ENCODE measurements around the gene LHPP.

Gene LHPP

DNA sequence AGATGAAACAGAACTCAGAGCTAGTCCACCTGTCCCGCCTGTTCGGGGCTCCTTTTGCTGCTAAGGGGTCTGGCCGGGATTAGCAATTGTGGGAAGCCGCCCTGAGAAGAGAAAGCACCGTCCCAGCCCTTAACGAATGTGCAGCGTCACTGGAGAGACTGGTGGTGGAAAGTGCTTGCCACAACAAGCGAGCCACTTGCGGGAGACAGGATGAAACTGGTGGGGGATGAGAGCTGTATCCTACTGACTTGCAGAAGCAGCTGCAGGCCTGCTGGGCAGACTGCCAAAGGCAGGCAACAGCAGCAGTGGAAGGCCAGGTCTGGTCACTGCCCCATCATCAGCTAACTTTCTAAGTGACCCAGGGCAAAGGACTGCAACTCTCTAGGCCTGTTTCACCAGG, 187.1 kb downstream of the LHPP start (continued):
- TF ChIP-seq, protein P1, sequence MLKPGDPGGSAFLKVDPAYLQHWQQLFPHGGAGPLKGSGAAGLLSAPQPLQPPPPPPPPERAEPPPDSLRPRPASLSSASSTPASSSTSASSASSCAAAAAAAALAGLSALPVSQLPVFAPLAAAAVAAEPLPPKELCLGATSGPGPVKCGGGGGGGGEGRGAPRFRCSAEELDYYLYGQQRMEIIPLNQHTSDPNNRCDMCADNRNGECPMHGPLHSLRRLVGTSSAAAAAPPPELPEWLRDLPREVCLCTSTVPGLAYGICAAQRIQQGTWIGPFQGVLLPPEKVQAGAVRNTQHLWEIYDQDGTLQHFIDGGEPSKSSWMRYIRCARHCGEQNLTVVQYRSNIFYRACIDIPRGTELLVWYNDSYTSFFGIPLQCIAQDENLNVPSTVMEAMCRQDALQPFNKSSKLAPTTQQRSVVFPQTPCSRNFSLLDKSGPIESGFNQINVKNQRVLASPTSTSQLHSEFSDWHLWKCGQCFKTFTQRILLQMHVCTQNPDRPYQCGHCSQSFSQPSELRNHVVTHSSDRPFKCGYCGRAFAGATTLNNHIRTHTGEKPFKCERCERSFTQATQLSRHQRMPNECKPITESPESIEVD (tag by site-specific recombination; IDR thresholded peaks at IDR 0.05): no peak
- TF ChIP-seq ZNF146 (tag by site-specific recombination; IDR thresholded peaks at IDR 0.05): no peak
- no peak for TF ChIP-seq YY1 (tag by site-specific recombination; IDR thresholded peaks at IDR 0.05)
- TF ChIP-seq, protein P2, sequence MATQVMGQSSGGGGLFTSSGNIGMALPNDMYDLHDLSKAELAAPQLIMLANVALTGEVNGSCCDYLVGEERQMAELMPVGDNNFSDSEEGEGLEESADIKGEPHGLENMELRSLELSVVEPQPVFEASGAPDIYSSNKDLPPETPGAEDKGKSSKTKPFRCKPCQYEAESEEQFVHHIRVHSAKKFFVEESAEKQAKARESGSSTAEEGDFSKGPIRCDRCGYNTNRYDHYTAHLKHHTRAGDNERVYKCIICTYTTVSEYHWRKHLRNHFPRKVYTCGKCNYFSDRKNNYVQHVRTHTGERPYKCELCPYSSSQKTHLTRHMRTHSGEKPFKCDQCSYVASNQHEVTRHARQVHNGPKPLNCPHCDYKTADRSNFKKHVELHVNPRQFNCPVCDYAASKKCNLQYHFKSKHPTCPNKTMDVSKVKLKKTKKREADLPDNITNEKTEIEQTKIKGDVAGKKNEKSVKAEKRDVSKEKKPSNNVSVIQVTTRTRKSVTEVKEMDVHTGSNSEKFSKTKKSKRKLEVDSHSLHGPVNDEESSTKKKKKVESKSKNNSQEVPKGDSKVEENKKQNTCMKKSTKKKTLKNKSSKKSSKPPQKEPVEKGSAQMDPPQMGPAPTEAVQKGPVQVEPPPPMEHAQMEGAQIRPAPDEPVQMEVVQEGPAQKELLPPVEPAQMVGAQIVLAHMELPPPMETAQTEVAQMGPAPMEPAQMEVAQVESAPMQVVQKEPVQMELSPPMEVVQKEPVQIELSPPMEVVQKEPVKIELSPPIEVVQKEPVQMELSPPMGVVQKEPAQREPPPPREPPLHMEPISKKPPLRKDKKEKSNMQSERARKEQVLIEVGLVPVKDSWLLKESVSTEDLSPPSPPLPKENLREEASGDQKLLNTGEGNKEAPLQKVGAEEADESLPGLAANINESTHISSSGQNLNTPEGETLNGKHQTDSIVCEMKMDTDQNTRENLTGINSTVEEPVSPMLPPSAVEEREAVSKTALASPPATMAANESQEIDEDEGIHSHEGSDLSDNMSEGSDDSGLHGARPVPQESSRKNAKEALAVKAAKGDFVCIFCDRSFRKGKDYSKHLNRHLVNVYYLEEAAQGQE (tag by site-specific recombination; IDR thresholded peaks at IDR 0.05): no peak
- TF ChIP-seq, protein P3, sequence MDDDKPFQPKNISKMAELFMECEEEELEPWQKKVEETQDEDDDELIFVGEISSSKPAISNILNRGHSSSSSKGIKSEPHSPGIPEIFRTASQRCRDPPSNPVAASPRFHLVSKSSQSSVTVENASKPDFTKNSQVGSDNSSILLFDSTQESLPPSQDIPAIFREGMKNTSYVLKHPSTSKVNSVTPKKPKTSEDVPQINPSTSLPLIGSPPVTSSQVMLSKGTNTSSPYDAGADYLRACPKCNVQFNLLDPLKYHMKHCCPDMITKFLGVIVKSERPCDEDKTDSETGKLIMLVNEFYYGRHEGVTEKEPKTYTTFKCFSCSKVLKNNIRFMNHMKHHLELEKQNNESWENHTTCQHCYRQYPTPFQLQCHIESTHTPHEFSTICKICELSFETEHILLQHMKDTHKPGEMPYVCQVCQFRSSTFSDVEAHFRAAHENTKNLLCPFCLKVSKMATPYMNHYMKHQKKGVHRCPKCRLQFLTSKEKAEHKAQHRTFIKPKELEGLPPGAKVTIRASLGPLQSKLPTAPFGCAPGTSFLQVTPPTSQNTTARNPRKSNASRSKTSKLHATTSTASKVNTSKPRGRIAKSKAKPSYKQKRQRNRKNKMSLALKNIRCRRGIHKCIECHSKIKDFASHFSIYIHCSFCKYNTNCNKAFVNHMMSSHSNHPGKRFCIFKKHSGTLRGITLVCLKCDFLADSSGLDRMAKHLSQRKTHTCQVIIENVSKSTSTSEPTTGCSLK (tag by site-specific recombination; IDR thresholded peaks at IDR 0.05): no peak
- TF ChIP-seq, protein P4, sequence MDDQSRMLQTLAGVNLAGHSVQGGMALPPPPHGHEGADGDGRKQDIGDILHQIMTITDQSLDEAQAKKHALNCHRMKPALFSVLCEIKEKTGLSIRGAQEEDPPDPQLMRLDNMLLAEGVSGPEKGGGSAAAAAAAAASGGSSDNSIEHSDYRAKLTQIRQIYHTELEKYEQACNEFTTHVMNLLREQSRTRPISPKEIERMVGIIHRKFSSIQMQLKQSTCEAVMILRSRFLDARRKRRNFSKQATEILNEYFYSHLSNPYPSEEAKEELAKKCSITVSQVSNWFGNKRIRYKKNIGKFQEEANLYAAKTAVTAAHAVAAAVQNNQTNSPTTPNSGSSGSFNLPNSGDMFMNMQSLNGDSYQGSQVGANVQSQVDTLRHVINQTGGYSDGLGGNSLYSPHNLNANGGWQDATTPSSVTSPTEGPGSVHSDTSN (CRISPR knock-in tag; IDR thresholded peaks at IDR 0.05): no peak
- no peak for TF ChIP-seq ZNF558 (tag by site-specific recombination; IDR thresholded peaks at IDR 0.05)
- TF ChIP-seq, protein P5, sequence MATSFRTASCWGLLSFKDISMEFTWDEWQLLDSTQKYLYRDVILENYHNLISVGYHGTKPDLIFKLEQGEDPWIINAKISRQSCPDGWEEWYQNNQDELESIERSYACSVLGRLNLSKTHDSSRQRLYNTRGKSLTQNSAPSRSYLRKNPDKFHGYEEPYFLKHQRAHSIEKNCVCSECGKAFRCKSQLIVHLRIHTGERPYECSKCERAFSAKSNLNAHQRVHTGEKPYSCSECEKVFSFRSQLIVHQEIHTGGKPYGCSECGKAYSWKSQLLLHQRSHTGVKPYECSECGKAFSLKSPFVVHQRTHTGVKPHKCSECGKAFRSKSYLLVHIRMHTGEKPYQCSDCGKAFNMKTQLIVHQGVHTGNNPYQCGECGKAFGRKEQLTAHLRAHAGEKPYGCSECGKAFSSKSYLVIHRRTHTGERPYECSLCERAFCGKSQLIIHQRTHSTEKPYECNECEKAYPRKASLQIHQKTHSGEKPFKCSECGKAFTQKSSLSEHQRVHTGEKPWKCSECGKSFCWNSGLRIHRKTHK (tag by site-specific recombination; IDR thresholded peaks at IDR 0.05): no peak
- TF ChIP-seq, protein P6, sequence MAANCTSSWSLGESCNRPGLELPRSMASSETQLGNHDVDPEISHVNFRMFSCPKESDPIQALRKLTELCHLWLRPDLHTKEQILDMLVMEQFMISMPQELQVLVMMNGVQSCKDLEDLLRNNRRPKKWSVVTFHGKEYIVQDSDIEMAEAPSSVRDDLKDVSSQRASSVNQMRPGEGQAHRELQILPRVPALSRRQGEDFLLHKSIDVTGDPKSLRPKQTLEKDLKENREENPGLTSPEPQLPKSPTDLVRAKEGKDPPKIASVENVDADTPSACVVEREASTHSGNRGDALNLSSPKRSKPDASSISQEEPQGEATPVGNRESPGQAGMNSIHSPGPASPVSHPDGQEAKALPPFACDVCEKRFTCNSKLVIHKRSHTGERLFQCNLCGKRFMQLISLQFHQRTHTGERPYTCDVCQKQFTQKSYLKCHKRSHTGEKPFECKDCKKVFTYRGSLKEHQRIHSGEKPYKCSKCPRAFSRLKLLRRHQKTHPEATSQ (tag by site-specific recombination; IDR thresholded peaks at IDR 0.05): no peak

DNA sequence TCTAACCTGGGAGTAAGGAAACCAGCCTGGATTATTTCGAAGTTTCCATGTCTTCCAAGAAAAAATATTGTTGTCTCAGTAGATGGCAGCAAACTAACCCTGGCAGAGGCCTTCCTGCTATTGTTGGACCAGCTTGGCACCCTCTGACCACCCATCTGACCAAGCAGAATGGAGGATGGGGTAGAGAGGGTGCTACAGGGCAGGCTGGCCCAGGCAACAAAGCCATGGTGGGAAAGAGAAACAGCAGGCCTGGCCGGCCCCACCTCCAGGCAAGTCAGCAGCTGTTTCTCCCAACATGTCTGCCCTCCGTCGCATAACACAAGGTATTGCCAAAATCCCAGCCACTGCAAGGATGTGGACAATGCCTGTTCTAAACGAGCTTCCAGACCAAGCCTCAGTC, 187.6 kb downstream of the LHPP start:
- Histone ChIP-seq H3K36me3 (ENCODE audit: control insufficient read depth in 2 of 2, insufficient read depth in 1 of 2, low read length in 2 of 2) (no peaks in the 10 kb centered on the region), H3K4me1 (ENCODE audit: control insufficient read depth, insufficient read depth, low read length) (no peaks in the 10 kb centered on the region), H3K27ac (ENCODE audit: extremely low read depth, low read depth, low read length) (no peak overlapping the region), H3K9me3 (ENCODE audit: control insufficient read depth, insufficient read depth, low read depth, low read length) (no peaks in the 10 kb centered on the region), H3K4me3 (ENCODE audit: low read depth, low read length) (no peak overlapping the region)
- ChIA-PET CTCF (interaction anchor here (0.7 to 0.8 kb wide), 2 partner anchors 92 to 153 kb away, joined by 3 to 4 read pairs; no protein-coding TSS in a partner anchor), POLR2A (no interaction called here)
- TF ChIP-seq ZNF341 (tag by site-specific recombination; IDR thresholded peaks at IDR 0.05; ENCODE audit: low read depth) (no peak), ZNF701 (tag by site-specific recombination; IDR thresholded peaks at IDR 0.05) (no peak), ZFP41 (tag by site-specific recombination; IDR thresholded peaks at IDR 0.05; ENCODE audit: borderline replicate concordance) (no peak), GLI4 (tag by site-specific recombination; IDR thresholded peaks at IDR 0.05) (no peak), BCL11B (tag by site-specific recombination; IDR thresholded peaks at IDR 0.05; ENCODE audit: low read depth) (no peak)
- TF ChIP-seq, protein P7, sequence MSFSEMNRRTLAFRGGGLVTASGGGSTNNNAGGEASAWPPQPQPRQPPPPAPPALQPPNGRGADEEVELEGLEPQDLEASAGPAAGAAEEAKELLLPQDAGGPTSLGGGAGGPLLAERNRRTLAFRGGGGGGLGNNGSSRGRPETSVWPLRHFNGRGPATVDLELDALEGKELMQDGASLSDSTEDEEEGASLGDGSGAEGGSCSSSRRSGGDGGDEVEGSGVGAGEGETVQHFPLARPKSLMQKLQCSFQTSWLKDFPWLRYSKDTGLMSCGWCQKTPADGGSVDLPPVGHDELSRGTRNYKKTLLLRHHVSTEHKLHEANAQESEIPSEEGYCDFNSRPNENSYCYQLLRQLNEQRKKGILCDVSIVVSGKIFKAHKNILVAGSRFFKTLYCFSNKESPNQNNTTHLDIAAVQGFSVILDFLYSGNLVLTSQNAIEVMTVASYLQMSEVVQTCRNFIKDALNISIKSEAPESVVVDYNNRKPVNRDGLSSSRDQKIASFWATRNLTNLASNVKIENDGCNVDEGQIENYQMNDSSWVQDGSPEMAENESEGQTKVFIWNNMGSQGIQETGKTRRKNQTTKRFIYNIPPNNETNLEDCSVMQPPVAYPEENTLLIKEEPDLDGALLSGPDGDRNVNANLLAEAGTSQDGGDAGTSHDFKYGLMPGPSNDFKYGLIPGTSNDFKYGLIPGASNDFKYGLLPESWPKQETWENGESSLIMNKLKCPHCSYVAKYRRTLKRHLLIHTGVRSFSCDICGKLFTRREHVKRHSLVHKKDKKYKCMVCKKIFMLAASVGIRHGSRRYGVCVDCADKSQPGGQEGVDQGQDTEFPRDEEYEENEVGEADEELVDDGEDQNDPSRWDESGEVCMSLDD (tag by site-specific recombination; IDR thresholded peaks at IDR 0.05): no peak
- TF ChIP-seq, protein P8, sequence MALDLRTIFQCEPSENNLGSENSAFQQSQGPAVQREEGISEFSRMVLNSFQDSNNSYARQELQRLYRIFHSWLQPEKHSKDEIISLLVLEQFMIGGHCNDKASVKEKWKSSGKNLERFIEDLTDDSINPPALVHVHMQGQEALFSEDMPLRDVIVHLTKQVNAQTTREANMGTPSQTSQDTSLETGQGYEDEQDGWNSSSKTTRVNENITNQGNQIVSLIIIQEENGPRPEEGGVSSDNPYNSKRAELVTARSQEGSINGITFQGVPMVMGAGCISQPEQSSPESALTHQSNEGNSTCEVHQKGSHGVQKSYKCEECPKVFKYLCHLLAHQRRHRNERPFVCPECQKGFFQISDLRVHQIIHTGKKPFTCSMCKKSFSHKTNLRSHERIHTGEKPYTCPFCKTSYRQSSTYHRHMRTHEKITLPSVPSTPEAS (tag by site-specific recombination; IDR thresholded peaks at IDR 0.05): no peak
- TF ChIP-seq, protein P5 (tag by site-specific recombination; IDR thresholded peaks at IDR 0.05): no peak
